Prostate gland (tissue), 2 donors: ENCODE measurements around the gene NIPA2. TPM values are rescaled to one million over a fixed set of nuclear protein-coding genes. Genes with fewer than 3 reads are reported as not detected.

ENCODE experiments used
- DNase-seq: peaks from one replicate; pipeline ENCODE4 v3.0.0-alpha.2; 2019; ENCODE audit warnings: low spot score
- H3K27ac ChIP-seq, 2 donors: fragments of 200-600 bp; sonication (generic); 2 replicates each; pipeline ENCODE4 v1.5.1; 2017 to 2019
- H3K27me3 ChIP-seq: fragments of 200-600 bp; sonication (generic); replicated peaks from 2 replicates; pipeline ENCODE4 v1.5.1; 2019; ENCODE audit not compliant: insufficient read depth
- H3K36me3 ChIP-seq, 2 donors: fragments of 200-600 bp; sonication (generic); 1 replicate in 1 of 2; 2 replicates in 1 of 2; pipeline versions ENCODE4 v1.5.1 to v1.8.1; 2017 to 2019
- H3K4me1 ChIP-seq: fragments of 200-600 bp; sonication (generic); replicated peaks from 2 replicates; pipeline ENCODE4 v1.5.1; 2019
- H3K4me3 ChIP-seq, 2 donors: fragments of 200-600 bp; sonication (generic); 2 replicates each; pipeline ENCODE4 v1.5.1; 2017 to 2019
- H3K9me3 ChIP-seq: fragments of 200-600 bp; sonication (generic); 2 replicates; pipeline ENCODE4 v1.5.1; 2017
- CTCF ChIP-seq, 4 experiments: fragments of 200-600 bp in 2 of 4; fragments of 450-650 bp in 2 of 4; sonication (generic) in 2 of 4; IDR thresholded peaks; 1 replicate in 3 of 4; 2 replicates in 1 of 4; pipeline ENCODE4 v1.5.1; 2016 to 2019; ENCODE audit warnings: antibody characterized with exemption in 4 of 4, mild to moderate bottlenecking in 2 of 4, moderate library complexity in 2 of 4
- POLR2A ChIP-seq: fragments of 450-650 bp; IDR thresholded peaks from one replicate; pipeline ENCODE4 v1.6.1; 2016; ENCODE audit warnings: antibody characterized with exemption, mild to moderate bottlenecking
- POLR2AphosphoS5 ChIP-seq: sonication (generic); formaldehyde crosslinking; IDR thresholded peaks from one replicate; pipeline ENCODE4 v1.6.1; 2017; ENCODE audit warnings: antibody characterized with exemption
- WGBS: methylation state at CpG from one replicate; pipeline ENCODE4 v1.1.5; 2018; 5-methylcytosine and 5-hydroxymethylcytosine counted together
- intact Hi-C: fragments of 100-400 bp; cut with DNase I; formaldehyde crosslinking; loops from one replicate; pipeline ENCODE4 v1.14.2; 2022
- total RNA-seq, 2 donors: library from RNA; depleted of rRNA; stranded (reverse); fragments of >200 nt; gene quantifications; one replicate each; pipeline ENCODE4 v1.1.0, GENCODE V29; 2016

Gene NIPA2
- total RNA-seq, 2 donors from 2014 or later = 34.9 to 43.6 TPM

DNA sequence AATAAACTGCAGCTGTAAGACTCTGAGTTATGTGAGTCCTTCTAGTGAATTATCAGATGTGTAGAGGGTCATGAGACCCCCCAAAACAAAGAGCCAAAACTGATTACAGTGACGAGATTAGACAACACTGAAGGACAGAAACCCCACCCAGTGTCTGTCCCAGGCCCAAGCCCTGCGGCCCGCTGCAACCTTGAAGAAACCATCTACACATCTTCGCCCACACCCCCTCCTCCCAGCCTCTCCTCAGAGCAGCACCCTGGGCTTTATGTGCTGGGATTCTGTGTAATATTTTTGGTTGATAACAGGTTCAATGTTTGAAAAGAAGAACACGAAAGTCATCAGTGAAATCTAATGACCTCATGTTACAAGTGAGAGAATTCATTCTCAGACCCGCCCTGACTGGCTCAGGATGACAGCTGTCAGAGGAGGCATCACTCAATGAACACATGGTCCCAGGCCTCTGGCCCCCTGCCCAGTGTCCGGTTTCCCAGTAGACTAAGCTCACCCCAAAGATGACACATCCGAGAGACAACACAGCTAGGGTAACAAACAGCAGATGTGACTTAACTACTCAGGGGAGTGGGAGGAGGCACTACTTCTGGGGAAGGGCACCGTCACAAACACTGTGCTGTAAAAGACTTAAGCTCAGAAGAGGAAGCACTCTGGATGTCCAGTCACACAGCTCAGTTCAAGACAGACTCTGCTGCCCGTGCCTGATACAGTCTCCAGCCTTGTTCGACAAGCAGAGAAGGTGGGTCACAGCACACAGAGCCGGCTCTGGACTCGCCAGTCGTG, 48.9 kb downstream of the NIPA2 start:
- WGBS = 86% methylated on average over 14 of the region's 14 CpGs
- H3K27me3 ChIP-seq = no peaks in the 10 kb centered on the region
- DNase-seq = no peak
- peaks cover 4 to 6% of the 10 kb centered on the region in 2 donors for H3K36me3 ChIP-seq
- H3K4me1 ChIP-seq = no peaks in the 10 kb centered on the region
- H3K27ac ChIP-seq = no peak overlapping the region
- H3K4me3 ChIP-seq = no peak overlapping the region
- intact Hi-C loops = no loop called here
- TF ChIP-seq CTCF (IDR thresholded peaks at IDR 0.05) (no peak), POLR2AphosphoS5 (no peak), POLR2A (no peak)
- H3K9me3 ChIP-seq = no peaks in the 10 kb centered on the region

DNA sequence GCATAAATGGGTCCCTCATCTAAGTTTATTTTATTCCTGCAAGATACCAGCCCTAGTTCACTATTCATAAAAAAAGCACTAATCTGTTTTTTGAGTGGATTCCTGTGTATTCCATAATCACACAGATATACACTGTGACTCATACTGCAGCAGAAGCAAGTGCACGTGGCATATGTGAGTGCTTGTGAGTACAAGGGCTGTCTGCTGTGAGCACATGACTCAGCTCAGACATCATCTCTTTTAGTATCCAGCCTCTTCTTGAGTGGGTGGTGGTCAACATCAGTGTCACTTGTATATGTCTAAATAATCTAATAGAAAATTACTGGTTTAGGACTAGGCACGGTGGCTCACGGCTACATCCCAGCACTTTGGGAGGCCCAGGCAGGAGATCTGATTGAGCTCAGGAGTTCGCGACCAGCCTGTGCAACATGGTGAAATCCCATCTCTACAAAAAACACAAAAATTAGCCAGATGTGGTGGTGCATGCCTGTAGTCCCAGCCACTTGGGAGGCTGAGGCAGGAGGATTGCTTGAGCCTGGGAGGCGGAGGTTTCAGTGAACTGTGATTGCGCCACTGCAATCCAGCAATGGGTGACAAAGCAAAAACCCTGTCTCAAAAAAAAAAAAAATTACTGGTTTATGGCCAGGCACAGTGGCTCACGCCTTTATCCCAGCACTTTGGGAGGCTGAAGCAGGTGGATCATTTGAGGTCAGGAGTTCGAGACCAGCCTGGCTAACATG, 49.8 kb downstream of the NIPA2 start:
- Histone ChIP-seq H3K27ac (no peak overlapping the region), H3K4me1 (no peaks in the 10 kb centered on the region), H3K27me3 (no peaks in the 10 kb centered on the region), H3K9me3 (no peaks in the 10 kb centered on the region), H3K36me3 (no peaks in the 10 kb centered on the region), H3K4me3 (no peak overlapping the region)
- intact Hi-C loops = no loop called here
- no peak for TF ChIP-seq POLR2A
- no peak for TF ChIP-seq POLR2AphosphoS5
- no peak for TF ChIP-seq CTCF (IDR thresholded peaks at IDR 0.05)
- no peak for DNase-seq
- 94% methylated on average over 9 of the region's 9 CpGs for WGBS

GRCh38 chr15:22889146-22889818, 50.8 kb downstream of the NIPA2 start:
- no peaks in the 10 kb centered on the region for H3K36me3 ChIP-seq
- H3K4me3 ChIP-seq = no peak overlapping the region

GRCh38 chr15:22890296-22890695, 51.8 kb downstream of the NIPA2 start:
- Histone ChIP-seq H3K27me3 (no peaks in the 10 kb centered on the region), H3K27ac (no peak overlapping the region), H3K9me3 (no peaks in the 10 kb centered on the region), H3K36me3 (no peaks in the 10 kb centered on the region), H3K4me3 (no peak overlapping the region), H3K4me1 (no peaks in the 10 kb centered on the region)
- DNase-seq = no peak
- intact Hi-C loops = no loop called here
- WGBS = 90% methylated on average over 11 of the region's 11 CpGs
- TF ChIP-seq POLR2AphosphoS5 (no peak), CTCF (IDR thresholded peaks at IDR 0.05) (no peak), POLR2A (no peak)

More at GRCh38 chr15:22889146-22889818, 50.8 kb downstream of the NIPA2 start:
- no peak overlapping the region for H3K27ac ChIP-seq
- no peaks in the 10 kb centered on the region for H3K27me3 ChIP-seq
- no peak for DNase-seq
- WGBS = 93% methylated on average over 14 of the region's 14 CpGs
- H3K4me1 ChIP-seq = no peaks in the 10 kb centered on the region
- H3K9me3 ChIP-seq = no peaks in the 10 kb centered on the region
- intact Hi-C loops = no loop called here
- TF ChIP-seq CTCF (IDR thresholded peaks at IDR 0.05) (no peak), POLR2A (no peak), POLR2AphosphoS5 (no peak)
